ENCODE measurements around the gene METTL6.

GRCh38 chr3:15455756-15456155 is 28.4 kb upstream of the METTL6 start:
- TF ChIP-seq, protein P1, sequence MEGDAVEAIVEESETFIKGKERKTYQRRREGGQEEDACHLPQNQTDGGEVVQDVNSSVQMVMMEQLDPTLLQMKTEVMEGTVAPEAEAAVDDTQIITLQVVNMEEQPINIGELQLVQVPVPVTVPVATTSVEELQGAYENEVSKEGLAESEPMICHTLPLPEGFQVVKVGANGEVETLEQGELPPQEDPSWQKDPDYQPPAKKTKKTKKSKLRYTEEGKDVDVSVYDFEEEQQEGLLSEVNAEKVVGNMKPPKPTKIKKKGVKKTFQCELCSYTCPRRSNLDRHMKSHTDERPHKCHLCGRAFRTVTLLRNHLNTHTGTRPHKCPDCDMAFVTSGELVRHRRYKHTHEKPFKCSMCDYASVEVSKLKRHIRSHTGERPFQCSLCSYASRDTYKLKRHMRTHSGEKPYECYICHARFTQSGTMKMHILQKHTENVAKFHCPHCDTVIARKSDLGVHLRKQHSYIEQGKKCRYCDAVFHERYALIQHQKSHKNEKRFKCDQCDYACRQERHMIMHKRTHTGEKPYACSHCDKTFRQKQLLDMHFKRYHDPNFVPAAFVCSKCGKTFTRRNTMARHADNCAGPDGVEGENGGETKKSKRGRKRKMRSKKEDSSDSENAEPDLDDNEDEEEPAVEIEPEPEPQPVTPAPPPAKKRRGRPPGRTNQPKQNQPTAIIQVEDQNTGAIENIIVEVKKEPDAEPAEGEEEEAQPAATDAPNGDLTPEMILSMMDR (IDR thresholded peaks at IDR 0.05), result no peak
- TF ChIP-seq POLR2AphosphoS5 (IDR thresholded peaks at IDR 0.05; ENCODE audit: insufficient read depth in 1 of 2, low read depth in 1 of 2), result no peak
- no peak for TF ChIP-seq POLR2A (IDR thresholded peaks at IDR 0.05)
